HG03280 (cell line): Measurements from ENCODE around the gene TBCE.

Source experiments
- ATAC-seq: cut with Tn5 transposase; IDR thresholded peaks from one replicate; pipeline ENCODE4 v1.9.1; 2021; ENCODE audit warnings: mild to moderate bottlenecking, moderate library complexity; ENCODE audit not compliant: unreplicated experiment

The TBCE gene, protein sequence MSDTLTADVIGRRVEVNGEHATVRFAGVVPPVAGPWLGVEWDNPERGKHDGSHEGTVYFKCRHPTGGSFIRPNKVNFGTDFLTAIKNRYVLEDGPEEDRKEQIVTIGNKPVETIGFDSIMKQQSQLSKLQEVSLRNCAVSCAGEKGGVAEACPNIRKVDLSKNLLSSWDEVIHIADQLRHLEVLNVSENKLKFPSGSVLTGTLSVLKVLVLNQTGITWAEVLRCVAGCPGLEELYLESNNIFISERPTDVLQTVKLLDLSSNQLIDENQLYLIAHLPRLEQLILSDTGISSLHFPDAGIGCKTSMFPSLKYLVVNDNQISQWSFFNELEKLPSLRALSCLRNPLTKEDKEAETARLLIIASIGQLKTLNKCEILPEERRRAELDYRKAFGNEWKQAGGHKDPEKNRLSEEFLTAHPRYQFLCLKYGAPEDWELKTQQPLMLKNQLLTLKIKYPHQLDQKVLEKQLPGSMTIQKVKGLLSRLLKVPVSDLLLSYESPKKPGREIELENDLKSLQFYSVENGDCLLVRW

DNA sequence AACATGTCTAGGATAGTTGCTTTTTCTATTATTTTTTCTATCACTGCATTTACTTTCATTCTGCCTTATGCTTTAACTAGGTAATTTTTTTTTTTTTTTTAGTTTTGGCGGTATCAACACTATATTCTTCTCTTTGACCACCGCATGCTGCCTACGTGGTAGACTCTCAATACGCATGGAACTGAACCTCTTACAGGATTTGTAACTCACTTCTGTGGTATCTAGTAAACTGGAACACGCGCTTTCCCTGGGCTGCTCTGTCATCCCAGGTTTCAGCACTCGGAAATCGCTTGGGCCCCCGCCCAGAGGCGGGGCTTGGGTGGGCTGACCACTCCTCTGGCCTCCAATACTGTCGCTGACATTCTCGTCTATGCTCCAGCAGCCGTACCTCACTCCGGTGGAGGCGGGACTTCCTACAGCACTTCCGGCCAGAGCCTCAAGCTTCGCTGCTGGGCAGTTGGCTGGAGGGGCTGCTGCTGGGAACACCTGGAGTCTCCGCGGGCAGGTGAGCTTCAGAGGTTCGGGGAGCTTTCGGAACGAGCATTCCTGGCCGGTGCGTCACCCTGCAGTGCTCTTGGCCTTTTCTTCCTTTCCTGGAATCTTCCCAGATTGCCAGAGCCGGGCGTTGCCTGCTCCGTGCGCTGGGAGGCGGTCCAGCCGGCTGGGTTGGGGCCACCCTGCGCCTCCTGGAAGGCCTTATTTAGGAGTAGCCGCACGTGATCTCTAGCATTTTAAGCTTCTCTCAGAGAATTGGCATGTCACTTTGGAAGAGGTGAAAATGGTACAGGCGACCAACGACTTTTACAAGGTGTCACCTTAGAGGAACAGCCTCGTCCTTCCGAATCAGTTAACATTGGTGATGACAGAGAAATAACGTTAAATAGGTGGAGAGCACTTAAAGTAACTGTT, at the start of gene TBCE:
Gene TBCE, plus strand, starts transcription at position 428 of the 909 bp plus-strand sequence. CDS start 12,623 bp downstream, outside the sequence.
- peak; percentile 100 for ATAC-seq

DNA sequence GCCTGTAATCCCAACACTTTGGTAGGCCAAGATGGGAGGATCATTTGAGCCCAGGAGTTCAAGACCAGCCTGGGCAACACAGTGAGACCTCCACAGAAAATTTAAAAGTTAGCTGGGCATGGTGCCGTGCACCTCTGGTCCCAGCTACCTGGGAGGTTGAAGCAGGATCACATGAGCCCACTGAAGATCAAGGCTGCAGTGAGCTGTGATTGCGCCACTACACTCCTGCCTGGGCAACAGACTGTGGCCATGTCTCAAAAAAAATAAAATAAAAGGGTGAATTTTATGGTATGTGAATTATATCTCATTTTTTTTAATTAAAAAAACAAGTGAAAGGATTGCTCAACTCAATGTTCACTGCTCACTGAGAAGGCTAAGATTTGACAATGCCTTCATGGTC, 48.0 kb upstream of the TBCE start:
- ATAC-seq: no peak

DNA sequence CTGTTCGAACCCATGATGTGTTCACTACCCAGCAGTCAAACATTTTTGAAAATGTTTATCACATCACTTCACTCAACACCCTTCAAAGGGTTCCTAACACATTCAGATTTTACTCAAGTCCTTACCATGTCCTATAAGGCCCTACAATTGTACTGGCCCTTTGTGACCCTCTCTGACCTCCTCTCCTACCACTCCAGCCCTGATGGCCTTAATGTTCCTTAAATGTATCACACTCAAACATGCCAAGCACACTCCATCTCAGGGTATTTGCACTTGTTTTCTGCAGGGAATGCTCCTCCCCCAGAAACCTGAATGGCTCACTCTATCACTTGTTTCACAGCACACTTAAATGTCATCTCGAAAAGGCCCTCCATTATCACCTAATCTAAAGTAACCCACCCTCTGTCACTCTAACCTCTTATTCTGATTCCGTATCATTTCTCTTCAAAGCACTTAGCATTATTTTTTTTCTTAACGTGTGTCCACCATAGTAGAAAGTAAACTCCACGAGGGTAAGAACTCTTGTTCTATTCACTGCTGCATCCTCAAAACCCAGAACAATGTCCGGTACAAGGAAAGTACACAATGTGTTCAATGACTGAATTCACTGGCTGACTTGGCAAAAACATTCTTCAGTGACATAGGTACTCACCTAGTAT, 46.6 kb upstream of the TBCE start:
- no peak for ATAC-seq

DNA sequence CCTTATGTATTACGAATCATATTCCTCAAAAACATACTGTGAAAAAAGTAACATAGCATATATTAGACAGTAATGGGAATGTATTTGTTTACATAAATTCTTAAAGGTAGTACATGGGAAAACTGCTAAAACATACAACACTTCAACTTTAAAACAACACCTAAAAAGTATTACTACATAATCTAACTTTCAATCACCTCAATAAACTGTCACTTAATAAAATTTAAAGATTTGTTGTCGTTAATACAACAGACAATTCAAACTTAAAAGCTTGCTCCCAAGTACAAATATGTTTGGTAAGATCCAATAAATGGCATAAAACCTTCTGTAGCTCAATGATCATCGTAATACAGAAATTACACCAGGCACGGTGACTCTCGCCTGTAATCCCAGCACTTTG, 42.9 kb upstream of the TBCE start:
- no peak for ATAC-seq

DNA sequence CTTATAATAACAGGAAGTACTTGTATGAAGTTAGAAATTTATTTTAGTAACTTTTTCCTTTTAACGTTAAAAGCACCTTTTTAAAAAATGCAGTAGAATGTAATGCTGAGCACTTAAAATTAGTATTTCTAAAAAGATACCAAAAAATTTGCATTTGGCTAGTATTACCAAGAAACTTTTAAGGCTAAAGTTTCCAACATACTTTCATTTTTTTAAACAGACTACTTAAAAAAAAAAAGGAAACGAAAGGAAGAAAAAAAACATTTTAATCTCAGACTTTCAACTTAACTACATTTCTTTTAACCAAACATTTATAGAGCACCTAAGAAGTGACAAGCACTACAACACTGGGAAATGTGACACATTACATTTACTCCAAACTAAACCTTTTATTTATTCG, 42.1 kb upstream of the TBCE start:
- no peak for ATAC-seq

GRCh38 chr1:235325854-235326253, 41.4 kb upstream of the TBCE start:
- ATAC-seq: no peak

DNA sequence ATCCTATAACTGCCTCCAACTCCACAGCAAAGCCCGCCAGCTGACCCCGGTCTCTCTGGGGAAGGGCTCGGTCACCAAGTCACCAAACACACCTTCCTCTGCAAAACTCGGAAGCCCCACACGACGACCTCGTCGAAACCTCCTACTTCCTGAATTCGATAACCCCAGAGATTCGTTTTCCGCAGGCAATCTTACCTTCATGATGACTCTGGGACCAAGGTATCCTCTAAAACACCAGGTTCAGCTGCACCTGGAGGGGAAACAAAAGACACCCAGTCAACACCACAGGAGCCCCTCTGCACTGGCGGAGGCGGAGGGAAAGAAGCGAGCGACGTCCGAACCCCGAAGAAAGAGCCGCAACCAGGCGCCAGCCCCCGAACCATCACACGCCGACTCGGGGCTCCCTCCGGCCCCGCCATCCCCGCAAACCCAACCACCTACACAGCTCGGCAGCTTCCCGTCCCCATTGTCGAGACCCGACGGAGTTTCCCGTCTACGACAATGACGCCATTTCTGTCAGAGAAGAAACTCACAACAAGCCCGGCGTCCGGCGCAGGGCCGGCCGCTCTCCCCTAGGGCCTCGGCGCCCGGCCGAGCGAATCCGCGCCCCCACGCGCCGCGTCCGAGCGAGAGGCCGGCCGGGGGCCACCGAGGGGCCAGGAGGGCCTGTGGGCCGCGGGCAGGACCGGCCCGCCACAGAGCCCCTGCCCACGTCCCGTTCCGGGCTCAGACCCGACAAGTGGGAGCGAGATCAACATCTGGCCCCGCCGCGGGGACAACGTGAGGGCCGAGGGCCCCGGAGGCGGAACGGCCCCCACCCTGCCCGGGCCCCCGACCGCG, 40.3 kb upstream of the TBCE start:
- no peak for ATAC-seq

DNA sequence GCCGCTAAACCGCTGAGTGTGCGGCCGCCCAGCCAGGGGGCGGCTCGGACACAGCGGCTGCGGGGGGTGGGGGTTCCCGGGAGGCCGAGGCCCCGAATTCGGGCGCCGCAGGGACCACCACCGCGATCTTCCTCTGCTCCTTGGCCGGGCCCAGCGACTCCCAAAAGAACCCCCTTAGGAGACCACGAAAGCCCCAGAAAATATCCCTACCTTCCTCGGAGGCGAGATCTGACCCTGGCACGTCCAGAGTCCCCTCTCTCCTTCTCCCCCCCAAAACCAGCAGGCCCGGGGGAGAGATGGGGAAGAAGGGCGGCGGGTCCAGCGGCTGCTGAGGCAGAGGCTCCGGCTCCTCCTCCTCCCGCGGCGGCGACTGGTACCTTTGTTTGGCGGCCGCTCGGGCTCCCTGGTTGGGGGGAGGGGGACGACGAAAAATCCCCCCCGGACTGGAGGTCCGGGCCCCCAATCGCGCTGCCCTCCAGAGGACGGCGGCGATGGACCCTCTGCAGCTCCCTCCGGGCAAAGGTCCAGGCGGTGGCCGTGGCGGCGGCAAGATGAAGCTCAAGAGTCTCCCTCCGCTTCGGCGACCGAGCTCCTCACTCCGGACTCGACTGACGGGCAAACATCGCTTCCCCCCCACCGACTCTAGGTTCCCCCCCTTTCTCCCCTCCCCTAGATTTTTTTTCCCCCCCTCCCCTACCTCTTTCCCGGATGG, 39.5 kb upstream of the TBCE start, which contains the start of gene ARID4B:
Gene ARID4B, minus strand, starts transcription at position 621 of the 712 bp plus-strand sequence. CDS start 1,260 bp downstream, outside the sequence.
- ATAC-seq: peak; percentile 5

GRCh38 chr1:235328271-235329138, 38.7 kb upstream of the TBCE start, which contains the start of gene GGPS1:
GGPS1 (plus strand) TSS chr1:235328570; CDS start chr1:235335265, 6,695 bp downstream.
- peak; percentile 75 for ATAC-seq

DNA sequence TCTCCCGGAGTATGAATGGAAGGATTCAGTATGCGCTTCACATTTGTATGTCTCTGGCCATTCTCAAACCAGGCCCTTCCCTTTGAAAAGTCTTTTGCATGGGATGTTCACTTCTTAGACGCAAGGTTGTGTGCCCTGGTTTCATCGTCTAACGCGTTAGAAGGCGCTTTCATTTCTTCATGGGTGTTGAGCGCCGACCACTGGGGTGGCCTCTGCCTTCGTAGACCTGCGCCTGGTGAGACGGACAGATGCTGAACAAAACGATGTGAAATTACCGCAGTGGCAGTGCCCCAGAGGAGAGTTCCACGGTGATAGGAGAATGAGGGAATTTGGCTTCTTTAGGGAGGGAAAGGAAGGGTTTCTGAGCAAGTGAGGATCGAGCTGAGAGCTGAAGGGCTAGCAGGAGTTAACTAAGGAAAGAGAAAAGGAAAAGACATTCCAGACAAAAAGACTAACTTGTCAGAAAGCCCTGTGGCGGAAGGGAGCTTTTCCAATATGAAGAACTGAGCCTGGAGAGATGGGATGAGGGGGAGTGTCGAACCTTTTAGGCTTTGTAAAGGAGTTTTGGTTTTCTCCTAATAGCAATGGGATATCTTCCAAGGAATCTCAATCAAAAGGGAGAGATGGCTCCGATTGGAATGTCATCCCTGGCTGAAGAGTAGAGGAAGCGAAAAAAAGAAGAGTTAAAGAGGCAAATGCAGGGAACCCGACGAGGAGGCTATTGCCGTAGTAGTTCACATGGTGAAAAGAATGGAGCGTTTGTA, 37.9 kb upstream of the TBCE start:
- peak; percentile 27 for ATAC-seq

- ATAC-seq: no peak
Observed at GRCh38 chr1:235330918-235331285, 36.3 kb upstream of the TBCE start.

- ATAC-seq: no peak
Observed at GRCh38 chr1:235331401-235331800, 35.8 kb upstream of the TBCE start.

- ATAC-seq: no peak
Observed at GRCh38 chr1:235336903-235337302, 30.3 kb upstream of the TBCE start.

DNA sequence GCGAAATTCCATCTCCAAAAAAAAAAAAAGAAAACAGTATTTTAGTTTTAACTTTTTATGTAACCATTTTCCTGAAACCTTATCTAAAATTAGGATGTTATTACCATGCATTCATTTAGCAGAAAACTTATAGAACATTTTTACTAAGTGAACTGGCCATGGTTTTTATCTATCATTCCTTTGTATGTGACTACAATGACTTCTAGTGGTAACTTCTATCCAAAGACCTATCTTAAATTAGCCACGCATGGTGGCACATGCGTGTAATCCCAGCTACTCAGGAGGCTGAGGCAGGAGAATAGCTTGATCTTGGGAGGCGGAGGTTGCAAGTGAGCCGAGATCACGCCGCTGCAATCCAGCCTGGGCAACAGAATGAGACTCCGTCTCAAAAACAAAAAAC, 27.5 kb upstream of the TBCE start:
- ATAC-seq: no peak

GRCh38 chr1:235341334-235341733, 25.9 kb upstream of the TBCE start:
- no peak for ATAC-seq

DNA sequence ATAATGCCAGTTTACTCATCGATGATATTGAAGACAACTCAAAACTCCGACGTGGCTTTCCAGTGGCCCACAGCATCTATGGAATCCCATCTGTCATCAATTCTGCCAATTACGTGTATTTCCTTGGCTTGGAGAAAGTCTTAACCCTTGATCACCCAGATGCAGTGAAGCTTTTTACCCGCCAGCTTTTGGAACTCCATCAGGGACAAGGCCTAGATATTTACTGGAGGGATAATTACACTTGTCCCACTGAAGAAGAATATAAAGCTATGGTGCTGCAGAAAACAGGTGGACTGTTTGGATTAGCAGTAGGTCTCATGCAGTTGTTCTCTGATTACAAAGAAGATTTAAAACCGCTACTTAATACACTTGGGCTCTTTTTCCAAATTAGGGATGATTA, 25.2 kb upstream of the TBCE start:
- ATAC-seq: no peak

DNA sequence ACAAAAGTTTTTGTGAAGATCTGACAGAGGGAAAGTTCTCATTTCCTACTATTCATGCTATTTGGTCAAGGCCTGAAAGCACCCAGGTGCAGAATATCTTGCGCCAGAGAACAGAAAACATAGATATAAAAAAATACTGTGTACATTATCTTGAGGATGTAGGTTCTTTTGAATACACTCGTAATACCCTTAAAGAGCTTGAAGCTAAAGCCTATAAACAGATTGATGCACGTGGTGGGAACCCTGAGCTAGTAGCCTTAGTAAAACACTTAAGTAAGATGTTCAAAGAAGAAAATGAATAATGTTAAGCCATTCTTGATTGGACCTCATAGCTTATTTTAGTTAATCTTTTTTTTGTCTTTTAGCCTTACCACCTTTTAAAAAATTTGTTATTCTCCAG, 24.8 kb upstream of the TBCE start:
- no peak for ATAC-seq

- ATAC-seq: no peak
Observed at GRCh38 chr1:235343726-235344125, 23.5 kb upstream of the TBCE start.
